HG02943 (cell line): ENCODE results near the gene AMIGO2.
"Not testable (repeated sequence)": the region's sequence is repeated elsewhere in the genome, so short reads cannot be mapped to it uniquely, and the experiment has no call there.

ENCODE experiments used
- ATAC-seq: cut with Tn5 transposase; IDR thresholded peaks from one replicate; pipeline ENCODE4 v1.9.1; 2021; ENCODE audit warnings: mild to moderate bottlenecking, low read depth, moderate library complexity; ENCODE audit not compliant: unreplicated experiment

AMIGO2 gene, protein sequence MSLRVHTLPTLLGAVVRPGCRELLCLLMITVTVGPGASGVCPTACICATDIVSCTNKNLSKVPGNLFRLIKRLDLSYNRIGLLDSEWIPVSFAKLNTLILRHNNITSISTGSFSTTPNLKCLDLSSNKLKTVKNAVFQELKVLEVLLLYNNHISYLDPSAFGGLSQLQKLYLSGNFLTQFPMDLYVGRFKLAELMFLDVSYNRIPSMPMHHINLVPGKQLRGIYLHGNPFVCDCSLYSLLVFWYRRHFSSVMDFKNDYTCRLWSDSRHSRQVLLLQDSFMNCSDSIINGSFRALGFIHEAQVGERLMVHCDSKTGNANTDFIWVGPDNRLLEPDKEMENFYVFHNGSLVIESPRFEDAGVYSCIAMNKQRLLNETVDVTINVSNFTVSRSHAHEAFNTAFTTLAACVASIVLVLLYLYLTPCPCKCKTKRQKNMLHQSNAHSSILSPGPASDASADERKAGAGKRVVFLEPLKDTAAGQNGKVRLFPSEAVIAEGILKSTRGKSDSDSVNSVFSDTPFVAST

DNA sequence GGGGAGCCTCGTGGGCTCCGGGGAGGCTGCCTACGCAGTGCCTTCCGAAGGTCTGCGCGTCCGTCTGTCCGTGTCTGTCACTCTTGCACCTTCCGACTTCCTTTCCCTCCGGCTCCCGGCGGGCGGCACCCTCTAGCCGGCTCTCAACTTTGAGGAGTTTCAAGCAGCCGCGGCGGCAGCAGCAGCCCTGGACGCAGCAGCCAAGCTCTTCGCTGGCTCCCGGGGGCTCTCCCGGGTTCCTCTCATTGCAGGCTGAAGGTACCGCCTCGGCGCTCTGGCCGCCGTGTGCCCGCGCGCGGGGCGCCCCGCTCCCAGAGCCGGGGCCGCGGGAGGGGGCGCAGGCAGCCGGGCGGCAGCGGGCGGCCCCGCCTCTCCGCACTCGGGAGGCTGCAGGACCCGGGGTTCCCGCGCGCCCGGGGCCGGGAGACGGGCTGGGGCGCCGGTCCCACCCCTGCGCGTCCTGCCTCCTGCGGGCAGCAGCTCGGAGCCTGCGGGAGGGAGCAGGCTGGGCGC is at the start of gene AMIGO2, which contains the start of gene PCED1B:
Gene AMIGO2, minus strand, starts transcription at position 492 of the 513 bp plus-strand sequence. CDS start 957 bp downstream, outside the sequence.
Gene PCED1B, plus strand, starts transcription at position 154 of the 513 bp plus-strand sequence. CDS start 155,443 bp downstream, outside the sequence.
- no peak for ATAC-seq

DNA sequence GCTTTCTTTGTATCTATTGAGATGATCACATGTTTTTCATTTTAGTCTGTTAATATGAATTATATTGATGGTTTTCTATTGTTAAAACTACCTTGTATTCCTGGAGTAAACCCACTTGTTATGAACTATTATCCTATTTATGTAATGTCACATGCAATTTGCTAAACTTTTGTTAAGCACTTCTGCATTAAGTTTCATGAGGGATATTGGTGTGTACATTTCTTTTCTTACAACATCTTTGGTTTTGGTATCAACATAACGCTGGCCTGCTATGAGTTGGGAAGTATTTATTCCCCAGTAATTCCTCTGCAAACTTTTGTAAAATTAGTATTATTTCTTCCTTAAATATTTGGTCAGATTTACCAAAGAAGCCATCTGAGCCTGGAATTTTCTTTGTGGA is 46.5 kb upstream of the AMIGO2 start:
- no peak for ATAC-seq

DNA sequence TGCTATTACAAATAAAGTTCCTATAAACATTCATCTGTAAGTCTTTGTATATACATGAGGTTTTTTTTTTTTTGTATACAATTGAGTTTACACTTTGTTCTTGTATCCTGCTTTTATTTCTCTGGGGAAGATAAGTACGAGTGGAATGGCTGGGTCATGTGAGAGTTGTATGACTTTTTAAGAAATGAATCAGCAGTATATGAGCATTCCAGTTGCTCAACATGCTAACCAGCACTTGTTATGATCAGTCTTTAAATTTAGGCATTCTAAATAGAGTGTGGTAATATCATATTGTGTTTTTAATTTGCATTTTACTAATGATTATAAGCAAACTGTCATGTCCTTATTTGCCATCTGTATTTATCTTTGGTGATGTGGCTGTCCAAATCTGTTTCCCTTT is 44.7 kb upstream of the AMIGO2 start:
- ATAC-seq = no peak

DNA sequence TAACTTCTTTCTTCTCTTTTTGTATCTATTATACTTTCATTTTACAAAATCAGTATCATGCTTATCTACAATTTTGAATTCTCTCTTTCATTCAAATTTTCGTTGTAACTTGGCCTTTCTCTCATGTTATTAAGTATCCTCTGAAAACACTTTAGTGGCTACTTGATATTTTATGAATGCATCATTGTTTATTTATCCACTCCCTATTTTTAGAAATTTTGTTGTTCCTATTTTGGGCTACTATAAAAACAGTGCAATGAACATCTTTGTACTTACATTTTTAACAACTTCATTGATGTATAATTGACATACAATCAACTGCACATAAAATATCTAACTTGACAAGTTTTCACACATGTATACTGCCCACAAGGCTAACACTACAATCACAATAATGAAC is 44.0 kb upstream of the AMIGO2 start:
- ATAC-seq = no peak

DNA sequence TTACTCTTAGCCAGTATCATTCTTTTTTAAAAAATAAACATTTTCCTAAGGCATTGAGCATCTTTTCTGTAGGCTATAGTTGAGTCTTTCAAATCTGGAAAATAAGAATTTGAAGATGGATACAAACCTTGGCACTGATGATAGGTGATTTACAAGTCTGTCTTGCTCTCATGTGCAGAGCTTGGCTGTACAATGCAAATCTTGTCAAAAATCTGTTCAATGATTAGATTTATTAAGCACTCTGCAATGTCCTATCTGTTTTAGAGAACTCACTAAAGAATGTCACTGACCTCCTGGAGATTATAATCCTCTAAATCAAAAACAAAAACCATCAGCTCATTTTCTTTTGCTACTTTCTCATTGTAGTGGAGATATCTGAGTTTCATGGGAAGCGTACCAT is 42.8 kb upstream of the AMIGO2 start:
- no peak for ATAC-seq

DNA sequence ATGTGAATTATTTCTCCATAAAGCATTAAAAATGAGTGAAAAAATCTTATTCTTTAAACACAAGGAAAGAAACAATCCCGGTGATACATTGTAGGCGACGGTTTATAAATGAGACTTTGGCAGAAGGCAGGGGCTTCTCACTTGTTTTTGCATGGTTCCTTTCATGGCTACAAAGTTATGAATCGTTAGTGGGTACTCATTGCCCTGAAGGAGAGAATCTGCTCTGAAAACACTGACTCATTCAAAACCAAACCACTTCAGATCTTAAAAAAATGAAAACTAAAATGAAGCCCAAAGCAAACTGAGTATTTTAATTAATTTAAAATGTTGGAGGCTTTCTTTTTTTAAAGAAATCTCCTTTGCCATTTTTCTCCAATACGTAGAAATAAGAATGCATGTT is 41.4 kb upstream of the AMIGO2 start:
- no peak for ATAC-seq

DNA sequence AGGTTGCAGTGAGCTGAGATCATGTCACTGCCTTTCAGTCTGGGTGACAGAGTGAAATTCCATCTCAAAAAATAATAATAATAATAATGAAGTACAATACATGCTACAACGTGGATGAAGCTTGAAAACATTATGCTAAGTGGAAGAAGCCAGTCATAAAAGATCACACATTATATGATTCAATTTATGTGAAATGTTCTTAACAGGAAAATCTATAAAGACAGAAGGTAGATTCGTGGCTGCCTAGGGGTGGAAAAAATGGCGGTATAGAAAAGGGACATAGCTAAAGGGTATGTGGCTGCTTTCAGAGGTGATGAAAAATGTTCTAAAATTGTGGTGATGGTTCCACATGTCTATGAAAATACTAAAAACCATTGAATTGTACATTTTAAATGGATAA is 41.0 kb upstream of the AMIGO2 start:
- no peak for ATAC-seq

DNA sequence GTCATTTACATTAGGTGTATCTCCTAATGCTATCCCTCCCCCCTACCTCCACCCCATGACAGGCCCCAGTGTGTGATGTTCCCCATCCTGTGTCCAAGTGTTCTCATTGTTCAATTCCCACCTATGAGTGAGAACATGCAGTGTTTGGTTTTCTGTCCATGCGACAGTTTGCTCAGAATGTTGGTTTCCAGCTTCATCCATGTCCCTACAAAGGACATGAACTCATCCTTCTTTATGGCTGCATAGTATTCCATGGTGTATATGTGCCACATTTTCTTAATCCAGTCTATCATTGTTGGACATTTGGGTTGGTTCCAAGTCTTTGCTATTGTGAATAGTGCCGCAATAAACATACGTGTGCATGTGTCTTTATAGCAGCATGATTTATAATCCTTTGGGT is 37.5 kb upstream of the AMIGO2 start:
- ATAC-seq = not testable (repeated sequence)

DNA sequence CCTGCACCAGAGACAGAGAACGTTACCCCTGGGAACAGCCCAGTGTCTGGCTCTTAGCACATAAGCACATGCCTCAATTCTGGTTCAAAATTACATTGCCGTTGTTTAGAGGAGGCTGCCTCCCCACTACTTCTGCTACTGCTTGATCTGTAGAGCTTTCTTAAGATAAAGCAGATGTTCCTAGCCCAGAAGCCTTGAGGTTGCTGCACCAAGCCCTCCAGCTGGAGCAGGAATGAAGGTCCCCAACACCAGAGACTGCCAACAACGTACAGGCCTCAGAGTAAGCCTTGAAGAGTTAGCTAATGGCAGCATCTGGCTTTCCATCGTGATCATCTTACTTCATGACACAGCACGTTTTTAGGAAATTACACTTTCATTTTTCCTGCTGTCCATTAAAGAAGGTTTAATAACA is 34.7 kb upstream of the AMIGO2 start:
- ATAC-seq = no peak

DNA sequence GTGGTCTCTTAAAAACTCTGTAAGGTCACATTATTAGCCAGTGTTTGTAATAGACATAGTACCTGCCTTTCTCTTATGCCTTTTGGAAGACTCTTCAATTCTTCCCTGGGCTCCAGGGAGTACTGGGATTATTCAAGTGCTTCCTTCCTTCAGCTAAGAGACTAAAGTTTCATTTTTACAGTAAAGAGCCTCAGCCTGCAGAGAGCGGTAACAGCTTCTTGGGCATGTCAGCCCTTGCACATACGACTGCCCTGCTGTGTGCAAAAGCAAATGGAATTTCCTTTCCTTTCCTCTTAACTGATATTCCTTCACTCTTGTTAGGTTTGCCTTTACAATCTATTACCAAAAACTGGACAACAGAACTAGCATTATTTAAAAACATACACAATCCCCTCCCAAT is 32.9 kb upstream of the AMIGO2 start:
- ATAC-seq = no peak

DNA sequence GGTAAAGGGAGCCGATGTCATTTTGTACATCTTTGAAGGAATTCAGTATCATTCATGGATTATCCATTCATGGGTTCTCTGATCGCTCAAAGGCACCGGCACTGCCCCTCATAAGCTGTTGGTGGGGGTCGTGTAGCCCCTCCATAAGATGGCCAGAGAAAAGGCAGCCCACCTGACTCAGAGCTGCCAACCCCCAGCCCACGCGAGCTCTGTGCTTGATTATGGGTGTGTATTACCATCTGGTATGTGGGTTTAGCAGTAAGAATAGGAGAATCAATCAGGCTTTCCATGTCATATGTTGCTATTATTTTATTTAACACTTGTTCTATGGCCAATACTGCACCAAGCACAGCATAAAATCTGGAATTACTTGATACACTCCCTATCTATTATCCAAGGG is 32.1 kb upstream of the AMIGO2 start:
- ATAC-seq = no peak

DNA sequence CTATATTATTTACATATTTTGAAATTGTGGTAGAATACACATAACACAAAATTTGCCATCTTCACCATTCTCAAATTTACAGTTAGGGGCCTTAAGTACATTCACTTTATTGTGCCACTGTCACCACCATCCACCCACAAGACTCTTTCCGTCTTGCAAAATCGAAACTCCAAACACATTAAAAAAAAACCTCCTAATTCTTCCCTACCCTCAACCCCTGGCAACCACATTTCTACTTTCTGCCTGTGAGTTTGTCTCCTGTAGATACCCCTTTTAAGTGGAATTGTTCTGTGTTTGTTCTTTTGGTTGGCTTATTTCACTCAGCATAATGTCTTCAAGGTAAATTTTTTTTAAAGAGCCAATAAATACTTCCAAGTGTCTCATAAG is 31.6 kb upstream of the AMIGO2 start:
- no peak for ATAC-seq

DNA sequence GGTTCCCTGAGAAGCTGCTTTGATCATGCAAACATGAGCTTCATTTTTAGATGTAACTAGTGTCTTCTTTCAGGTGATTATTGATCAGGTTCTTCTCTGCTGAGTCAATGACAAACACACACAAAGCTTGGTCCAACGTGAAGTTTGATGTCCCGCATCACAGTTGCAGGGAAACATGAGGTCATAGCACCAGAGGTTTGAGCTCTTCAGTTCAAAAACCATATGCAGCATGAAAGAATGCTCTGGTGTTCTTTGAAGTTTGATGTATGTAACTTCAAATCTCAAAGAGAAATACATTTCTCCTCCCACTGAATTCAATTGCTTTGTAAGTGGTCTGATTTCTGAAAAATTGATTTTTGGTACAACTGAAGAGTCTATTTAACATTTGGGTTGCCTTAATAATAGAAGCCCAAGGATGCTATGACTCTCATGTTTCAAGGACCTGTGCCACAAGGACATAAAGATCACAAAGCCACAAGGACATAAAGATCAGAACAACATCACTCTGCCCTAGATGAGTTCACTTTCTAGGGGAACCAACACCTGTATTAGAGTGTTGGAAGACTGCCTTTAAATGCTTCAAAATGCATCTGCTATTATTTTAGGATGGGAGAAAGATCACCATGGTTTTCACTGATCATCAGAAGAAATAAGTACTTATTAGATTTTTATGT is 31.1 kb upstream of the AMIGO2 start:
- ATAC-seq = no peak

DNA sequence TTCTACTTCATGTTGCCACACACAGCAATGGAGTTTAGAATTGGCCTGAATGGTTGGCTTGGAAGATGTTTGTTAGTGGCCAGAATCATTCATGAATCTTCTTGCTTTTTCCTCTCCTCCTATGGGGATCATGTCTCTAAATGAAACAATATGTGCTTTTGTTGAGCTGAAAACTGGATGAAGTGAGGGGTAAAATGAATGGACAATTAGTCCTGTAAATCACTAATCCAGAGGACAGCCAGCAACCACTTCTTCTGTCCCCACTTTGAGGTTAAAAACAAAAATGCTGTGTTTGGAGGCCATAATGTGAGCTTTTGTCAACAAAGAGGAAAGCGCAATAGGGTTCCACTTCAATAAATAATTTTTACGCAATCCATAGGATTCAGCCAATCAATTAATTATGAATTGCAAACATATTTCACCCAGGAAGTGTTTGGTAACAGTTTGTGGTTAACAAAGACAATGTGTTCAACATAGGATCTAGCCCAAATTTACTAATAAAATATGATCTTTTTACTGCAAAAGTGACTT is 30.3 kb upstream of the AMIGO2 start:
- ATAC-seq = no peak

DNA sequence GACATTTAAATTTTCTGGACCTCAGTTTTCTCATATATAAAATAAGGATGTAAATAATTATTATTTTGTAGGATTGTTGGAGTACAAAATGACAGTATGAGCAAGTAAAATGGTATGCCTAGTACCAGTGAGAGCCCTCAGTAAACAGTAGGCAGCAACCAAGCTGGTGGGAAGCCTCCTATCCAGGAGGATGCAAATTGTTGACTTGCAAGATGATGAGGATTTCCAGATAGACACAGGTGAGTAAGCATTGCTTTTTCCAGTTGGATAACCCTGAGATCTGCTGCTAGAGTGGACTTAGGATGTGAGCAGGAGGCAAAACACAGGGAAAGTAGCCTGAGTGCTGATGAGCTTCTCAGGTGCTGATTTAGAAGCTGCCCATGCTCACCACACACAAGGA is 28.2 kb upstream of the AMIGO2 start:
- ATAC-seq = no peak

DNA sequence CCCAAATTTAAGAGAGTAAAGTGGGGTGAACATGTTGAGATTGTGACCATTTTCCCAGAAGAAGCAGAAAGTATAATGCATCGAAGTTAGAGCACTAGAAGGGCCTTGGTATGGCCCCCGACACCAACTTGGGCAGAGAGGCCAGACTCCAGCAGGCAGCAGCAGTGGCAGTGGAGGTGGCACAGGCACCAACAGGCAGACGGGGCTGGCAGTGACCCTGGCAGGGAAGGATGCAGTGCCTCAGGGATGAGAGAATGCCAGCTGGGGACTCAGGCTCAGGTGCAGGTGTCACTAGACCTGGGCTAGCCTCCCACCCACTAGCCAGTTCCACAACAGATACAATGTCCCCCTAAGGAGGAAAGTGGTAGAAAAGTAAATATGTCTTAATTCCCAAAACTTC is 27.7 kb upstream of the AMIGO2 start:
- ATAC-seq = no peak

DNA sequence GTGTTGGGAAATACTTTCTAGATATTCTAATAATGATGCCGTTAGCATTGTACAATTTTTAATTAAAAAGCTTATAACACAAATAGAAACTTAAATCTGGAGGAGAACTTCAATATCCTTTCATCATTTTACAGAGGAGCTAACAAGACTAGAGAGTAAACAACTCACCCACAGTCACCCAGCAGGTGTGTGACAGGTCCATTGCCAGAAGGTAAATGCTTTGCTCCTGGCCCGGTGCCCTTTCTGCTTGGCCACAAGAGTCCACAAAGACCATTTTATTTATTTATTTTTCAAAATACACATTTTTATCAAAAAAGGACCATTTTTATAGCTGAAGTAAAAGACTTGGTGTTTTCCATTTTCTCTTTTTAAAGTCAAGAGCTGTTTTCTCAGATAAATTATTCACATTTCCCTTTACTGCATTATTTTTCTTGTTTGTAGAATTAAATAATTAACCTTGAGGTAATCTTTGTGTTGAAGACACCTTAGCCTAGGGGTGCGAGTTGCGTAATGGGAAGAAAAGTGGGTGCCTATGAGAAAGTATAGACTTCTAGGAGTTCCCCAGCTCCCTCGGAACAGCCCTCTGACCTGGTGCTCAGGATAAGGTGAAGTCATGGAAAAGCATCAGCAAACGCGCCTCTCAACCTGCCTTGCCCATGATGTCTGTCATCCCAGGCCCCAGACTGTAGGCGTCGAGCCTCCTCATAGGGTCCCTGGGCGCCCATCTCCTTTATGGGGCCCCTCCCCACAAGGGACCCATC is 26.3 kb upstream of the AMIGO2 start:
- ATAC-seq = no peak

DNA sequence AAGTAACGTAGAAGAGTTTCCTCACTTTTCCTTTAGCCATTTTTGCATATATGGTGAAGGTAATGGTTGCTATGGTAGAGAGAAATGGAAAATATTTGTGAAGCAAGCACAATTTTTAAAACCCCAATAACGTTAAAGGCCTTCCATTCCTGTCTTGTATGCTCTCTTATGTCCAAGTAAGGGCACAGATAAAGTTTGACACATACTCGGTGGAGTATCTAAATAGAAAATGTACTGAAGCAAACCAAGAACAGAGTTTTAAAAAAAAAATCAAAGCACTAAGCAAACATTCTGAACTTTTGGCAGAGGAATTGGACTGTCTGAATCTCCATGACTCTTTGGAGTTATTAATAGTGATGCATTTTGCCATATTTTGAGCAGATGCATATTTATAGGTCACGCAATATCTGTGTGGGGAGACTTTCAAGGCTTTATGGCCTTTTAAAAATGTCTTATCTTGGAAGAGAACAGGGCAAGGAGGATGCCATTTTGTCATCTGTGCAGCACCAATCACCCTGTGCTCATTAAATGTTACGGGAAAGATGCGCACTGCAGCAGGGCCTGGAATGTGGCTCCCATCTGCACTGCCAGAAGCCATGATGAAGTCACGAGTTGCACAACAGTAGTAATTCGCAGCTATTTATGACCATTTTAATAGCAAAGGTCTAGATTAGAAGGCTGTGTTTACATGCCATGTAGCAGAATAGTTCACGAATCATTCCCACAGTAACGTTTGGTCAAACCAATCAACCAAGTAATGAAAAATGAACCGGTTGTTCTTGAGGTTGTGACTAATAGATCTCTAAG is 23.3 kb upstream of the AMIGO2 start:
- no peak for ATAC-seq

DNA sequence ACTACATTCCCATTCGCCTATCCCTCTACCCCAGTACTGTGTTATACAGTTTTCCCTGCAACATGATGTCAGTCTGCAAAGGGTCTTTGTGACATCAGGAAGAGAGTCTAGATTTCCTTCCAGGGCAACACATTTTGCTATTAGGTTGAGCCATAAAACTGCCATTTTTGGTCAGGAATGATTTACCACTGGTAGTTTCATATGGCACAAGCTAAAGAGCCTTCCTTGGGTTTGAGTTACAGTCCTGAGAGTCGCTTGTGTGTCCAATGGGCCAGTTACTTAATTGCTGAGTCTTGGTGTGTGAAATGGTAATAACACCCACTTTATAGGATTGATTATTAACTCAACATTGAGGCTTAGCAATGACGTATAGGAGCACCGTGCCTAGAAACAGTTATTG is 22.6 kb upstream of the AMIGO2 start:
- ATAC-seq = no peak

DNA sequence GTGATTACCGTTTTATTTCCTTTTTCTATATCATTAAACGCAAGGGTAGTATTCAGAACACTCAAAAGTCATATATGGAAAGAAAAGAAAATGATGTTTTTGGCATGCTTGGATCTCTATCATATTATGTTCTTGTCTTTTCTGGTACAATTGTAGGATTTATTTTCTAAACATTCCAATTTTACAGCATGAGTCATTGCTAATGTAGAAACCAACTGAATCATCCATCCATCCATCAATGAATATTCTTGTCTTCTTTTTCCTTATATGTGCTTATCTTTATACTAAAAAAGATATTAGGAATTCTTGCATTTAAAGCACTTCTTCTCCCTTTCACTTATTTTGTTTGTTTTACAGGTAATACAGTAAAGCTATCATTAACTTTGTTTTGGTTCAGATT is 20.4 kb upstream of the AMIGO2 start:
- ATAC-seq = no peak
